GM12878 (cell line): ENCODE data around the gene UBASH3A. TPM values are rescaled to one million over a fixed set of nuclear protein-coding genes. Genes with fewer than 3 reads are reported as not detected.
"Not testable (repeated sequence)": the region's sequence is repeated elsewhere in the genome, so short reads cannot be mapped to it uniquely, and the experiment has no call there.

ENCODE experiments used
- ATAC-seq: fragments of 200-7000 bp; cut with Tn5 transposase; 3 replicates; pipeline ENCODE4 v1.9.1; 2020; ENCODE audit warnings: mild to moderate bottlenecking, moderate library complexity
- BruUV-seq: library from RNA; stranded (reverse); fragments of 400-500 nt; replicated peaks from 2 replicates; lab custom pipeline; 2021; lab: Mats Ljungman, UMichigan
- CTCF ChIA-PET: fragments of 300-600 bp; sonication (Branson Sonifier 250); formaldehyde crosslinking; extraction: SDS; loops from one replicate; lab custom pipeline; 2021; ENCODE audit warnings: inconsistent platforms; lab: Yijun Ruan, JAX
- POLR2A ChIA-PET: fragments of 350-600 bp; formaldehyde crosslinking; extraction: SDS; loops from one replicate; lab custom pipeline; 2021; ENCODE audit warnings: inconsistent platforms; lab: Charles Lee
- RAD21 ChIA-PET: fragments of 300-600 bp; sonication (Branson Sonifier 250); formaldehyde crosslinking; loops from one replicate; lab custom pipeline; 2023; ENCODE audit warnings: antibody characterized with exemption; ENCODE audit not compliant: unreplicated experiment; lab: Charles Lee
- SMC1A ChIA-PET: fragments of 300-600 bp; sonication (Branson Sonifier 250); formaldehyde crosslinking; loops from one replicate; lab custom pipeline; 2023; ENCODE audit not compliant: unreplicated experiment, uncharacterized antibody; lab: Charles Lee
- DNase-seq: peaks from one replicate; pipeline ENCODE4 v3.0.0-alpha.2; 2011; ENCODE audit warnings: low read depth, low spot score
- FAIRE-seq: peaks from 3 replicates; lab custom pipeline; 2011; peaks lifted over from hg19 to GRCh38; lab: Jason Lieb, UNC
- H2AFZ ChIP-seq: 2 replicates; pipeline ENCODE4 v1.6.0; 2011; ENCODE audit warnings: low read depth, low read length, control low read depth; ENCODE audit not compliant: control insufficient read depth
- H3K27ac ChIP-seq: 2 replicates; pipeline ENCODE4 v1.5.1; 2011; ENCODE audit warnings: control low read depth; ENCODE audit not compliant: control insufficient read depth, insufficient read depth
- H3K27me3 ChIP-seq, 2 experiments: replicated peaks in 1 of 2; 2 replicates each; pipeline versions ENCODE4 v1.6.0 to v1.6.1; 2011; ENCODE audit warnings: low read length in 1 of 2; ENCODE audit not compliant: control insufficient read depth in 2 of 2, insufficient read depth in 2 of 2
- H3K36me3 ChIP-seq, 2 experiments: 2 replicates each; pipeline ENCODE4 v1.5.1; 2011; ENCODE audit warnings: low read length in 1 of 2; ENCODE audit not compliant: control insufficient read depth in 2 of 2, insufficient read depth in 2 of 2
- H3K4me1 ChIP-seq: 2 replicates; pipeline ENCODE4 v1.6.1; 2011; ENCODE audit warnings: mild to moderate bottlenecking, low read length, moderate library complexity, mixed read lengths; ENCODE audit not compliant: control insufficient read depth, insufficient read depth
- H3K4me2 ChIP-seq: 2 replicates; pipeline ENCODE4 v1.6.0; 2011; ENCODE audit warnings: control low read depth; ENCODE audit not compliant: control insufficient read depth, insufficient read depth
- H3K4me3 ChIP-seq: fragments of 200-600 bp; sonication (generic); 2 replicates; pipeline ENCODE4 v1.5.1; 2016
- H3K79me2 ChIP-seq: 2 replicates; pipeline ENCODE4 v1.6.0; 2011; ENCODE audit warnings: low read length; ENCODE audit not compliant: control insufficient read depth, insufficient read depth
- H3K9ac ChIP-seq: 2 replicates; pipeline ENCODE4 v1.8.0; 2011; ENCODE audit warnings: low read length, control low read depth, mixed read lengths; ENCODE audit not compliant: control insufficient read depth, insufficient read depth
- H3K9me3 ChIP-seq: replicated peaks from 3 replicates; pipeline ENCODE4 v1.5.1; 2011; ENCODE audit warnings: mild to moderate bottlenecking, low read length; ENCODE audit not compliant: control insufficient read depth, insufficient read depth
- H4K20me1 ChIP-seq: 2 replicates; pipeline ENCODE4 v1.6.0; 2011; ENCODE audit not compliant: control insufficient read depth, insufficient read depth
- NR2C2 ChIP-seq: IDR thresholded peaks from 2 replicates; pipeline ENCODE4 v1.6.1; 2011; ENCODE audit warnings: borderline replicate concordance, low read depth; ENCODE audit not compliant: control insufficient read depth, insufficient read length
- RAD21 ChIP-seq: IDR thresholded peaks from 2 replicates; pipeline ENCODE4 v1.6.1; 2011; ENCODE audit warnings: mild to moderate bottlenecking, low read depth, low read length, moderate library complexity; ENCODE audit not compliant: insufficient read depth
- SMARCA5 ChIP-seq: fragments of 450-650 bp; IDR thresholded peaks from 2 replicates; pipeline ENCODE4 v1.6.1; 2017; ENCODE audit warnings: mild to moderate bottlenecking
- ZBED1 ChIP-seq: IDR thresholded peaks from 2 replicates; pipeline ENCODE4 v1.6.1; 2016; ENCODE audit warnings: borderline replicate concordance
- WGBS: methylation state at CpG from one replicate; pipeline ENCODE4 v1.1.6; 2016; ENCODE audit warnings: low lambda C conversion rate; ENCODE audit not compliant: insufficient replicate concordance, insufficient coverage; ENCODE audit errors: missing lambda C conversion rate; 5-methylcytosine and 5-hydroxymethylcytosine counted together
- in situ Hi-C: fragments of 300-500 bp; cut with MboI; formaldehyde crosslinking; loops from 9 replicates; pipeline ENCODE4 v1.14.3; 2018; ENCODE audit warnings: mixed read lengths
- intact Hi-C: fragments of 100-400 bp; cut with micrococcal nuclease; formaldehyde crosslinking; loops from one replicate; pipeline ENCODE4 v1.14.2; 2022; ENCODE audit not compliant: unreplicated experiment
- polyA plus RNA-seq, 11 experiments: library from polyadenylated mRNA; depleted of rRNA in 4 of 11; unstranded in 6 of 11; stranded (reverse) in 5 of 11; fragments of >200 nt; fragmentation: Nextera tagmentation in 4 of 11; fragmentation: Illumina TruSeq in 1 of 11; extraction: Ambion mirVana in 4 of 11; extraction: Trizol in 1 of 11; gene quantifications; 1 replicate in 1 of 11; 2 replicates in 10 of 11; pipeline versions ENCODE4 v1.2.1 to v1.2.3, GENCODE V29; 2011 to 2016; ENCODE audit warnings: inconsistent platforms in 2 of 11, missing spikeins in 2 of 11, low read depth in 1 of 11
- total RNA-seq, 4 experiments: library from RNA; depleted of rRNA in 3 of 4; stranded (reverse); fragments of >200 nt in 3 of 4; fragmentation: Illumina TruSeq in 1 of 4; extraction: Trizol in 1 of 4; gene quantifications; 2 replicates each; pipeline versions ENCODE4 v1.2.1 to v1.2.3, GENCODE V29; 2013 to 2021

Gene UBASH3A
- total and polyA plus RNA-seq, 10 of the 15 experiments (the other 5 are each of a cell fraction or from before 2014, with no cell fraction given) = 0.04 to 0.39 (median 0.23) TPM; not detected in 1

- ChIA-PET POLR2A (interaction anchor here (3.8 to 3.9 kb wide), 2 partner anchors 57 to 65 kb away, joined by 22 to 36 read pairs; no protein-coding TSS in a partner anchor), RAD21 (interaction anchor here (0.6 to 7.2 kb wide), 6 partner anchors 8 to 66 kb away, joined by 4 to 146 read pairs (median 40); no protein-coding TSS in a partner anchor)
- 0 out of 2 replicates have a peak, but pooled peaks have one; percentile 38 for TF ChIP-seq SMARCA5
Measured at GRCh38 chr21:42469726-42470125, 66.0 kb downstream of the UBASH3A start.

GRCh38 chr21:42471206-42471605 is 67.5 kb downstream of the UBASH3A start:
- no peak overlapping the region for H2AFZ ChIP-seq
- intact Hi-C loops (no loop called here), in situ Hi-C loops (no loop called here)
- ATAC-seq = no peak
- no peak overlapping the region for H3K4me2 ChIP-seq
- H3K9me3 ChIP-seq = no peaks in the 10 kb centered on the region
- H3K27ac ChIP-seq = no peak overlapping the region
- H4K20me1 ChIP-seq = no peaks in the 10 kb centered on the region
- peaks cover 55% of the 10 kb centered on the region for H3K4me1 ChIP-seq
- no peak for FAIRE-seq
- RAD21 ChIA-PET = no interaction called here
- TF ChIP-seq NR2C2 = no peak
- TF ChIP-seq ZBED1 = no peak
- TF ChIP-seq RAD21 = no peak
- no peak overlapping the region for H3K9ac ChIP-seq
- no peaks in the 10 kb centered on the region for H3K79me2 ChIP-seq
- no peak for DNase-seq
- no peaks in the 10 kb centered on the region for H3K36me3 ChIP-seq
- POLR2A ChIA-PET = no interaction called here
- no peaks in the 10 kb centered on the region for H3K27me3 ChIP-seq
- BruUV-seq = no TSS peak
- H3K4me3 ChIP-seq = no peak overlapping the region
- CTCF ChIA-PET = no interaction called here
- 89% methylated on average over 9 of the region's 9 CpGs for WGBS
- SMC1A ChIA-PET = no interaction called here

More at GRCh38 chr21:42469726-42470125, 66.0 kb downstream of the UBASH3A start:
- in situ Hi-C loops, DNase-seq, H3K79me2 ChIP-seq, H2AFZ ChIP-seq, FAIRE-seq, H3K36me3 ChIP-seq, BruUV-seq, H3K9me3 ChIP-seq, H3K27me3 ChIP-seq, H4K20me1 ChIP-seq, ATAC-seq, H3K27ac ChIP-seq, H3K9ac ChIP-seq, H3K4me3 ChIP-seq: not testable (repeated sequence)
- 93% methylated on average over 2 of the region's 4 CpGs for WGBS
- Histone ChIP-seq H3K4me2 (peak overlapping the region; percentile 17; the same call in 1 of the 2 replicates), H3K4me1 (peaks cover 56% of the 10 kb centered on the region)
- ChIA-PET SMC1A (interaction anchor here (0.7 to 12.0 kb wide), 6 partner anchors 8 to 159 kb away, joined by 3 to 268 read pairs (median 13); no protein-coding TSS in a partner anchor), CTCF (interaction anchor here (0.6 to 7.8 kb wide), 4 partner anchors 9 to 66 kb away, joined by 3 to 168 read pairs (median 16); no protein-coding TSS in a partner anchor)
- intact Hi-C loops = loop anchor here (10.0 kb wide), 1 partner anchor 235 kb away; no protein-coding TSS in a partner anchor
